H1 (cell line): Measurements from ENCODE around the gene RGS6. TPM values are rescaled to one million over a fixed set of nuclear protein-coding genes. Genes with fewer than 3 reads are reported as not detected.

ENCODE experiments used
- BRCA1 ChIP-seq: IDR thresholded peaks from 2 replicates; pipeline ENCODE4 v1.6.1; 2012; ENCODE audit warnings: low read depth, low read length, improper control_type of control experiment
- GTF2F1 ChIP-seq: IDR thresholded peaks from 2 replicates; pipeline ENCODE4 v1.6.1; 2012; ENCODE audit warnings: low read depth, low read length, improper control_type of control experiment, borderline replicate concordance
- POLR2AphosphoS5 ChIP-seq: IDR thresholded peaks from 2 replicates; pipeline ENCODE4 v1.6.1; 2011; ENCODE audit warnings: low read depth, low read length
- TEAD4 ChIP-seq: IDR thresholded peaks from 2 replicates; pipeline ENCODE4 v1.6.1; 2012; ENCODE audit warnings: low read depth, low read length, inconsistent platforms, mixed read lengths
- polyA plus RNA-seq, 7 experiments: library from polyadenylated mRNA; depleted of rRNA in 3 of 7; stranded (reverse) in 5 of 7; unstranded in 2 of 7; fragments of >200 nt in 5 of 7; fragments of 200-250 nt in 2 of 7; gene quantifications; 1 replicate in 5 of 7; 2 replicates in 1 of 7; 4 replicates in 1 of 7; pipeline versions ENCODE4 v1.2.1 to v1.2.3, GENCODE V29; 2011 to 2013; ENCODE audit warnings: missing spikeins in 2 of 7, mixed read lengths in 2 of 7
- total RNA-seq: library from RNA; stranded (reverse); fragmentation: NEBNext Ultra II Directional; extraction: Animal tissue kit (Norgen Biotek cat#: 25700); gene quantifications from 2 replicates; pipeline ENCODE4 v1.2.1, GENCODE V29; 2021

Gene RGS6
- total and polyA plus RNA-seq, 2 of the 8 experiments (the other 6 are each of a cell fraction or from before 2014, with no cell fraction given) = 0.26 to 1.1 TPM

GRCh38 chr14:72061718-72062117, 129.5 kb downstream of the RGS6 start (continued):
- TF ChIP-seq GTF2F1 (no peak), POLR2AphosphoS5 (no peak), BRCA1 (no peak), TEAD4 (no peak)
